ENCODE measurements around the gene SCAPER.
"Not testable (repeated sequence)": the region's sequence is repeated elsewhere in the genome, so short reads cannot be mapped to it uniquely, and the experiment has no call there.

SCAPER gene

DNA sequence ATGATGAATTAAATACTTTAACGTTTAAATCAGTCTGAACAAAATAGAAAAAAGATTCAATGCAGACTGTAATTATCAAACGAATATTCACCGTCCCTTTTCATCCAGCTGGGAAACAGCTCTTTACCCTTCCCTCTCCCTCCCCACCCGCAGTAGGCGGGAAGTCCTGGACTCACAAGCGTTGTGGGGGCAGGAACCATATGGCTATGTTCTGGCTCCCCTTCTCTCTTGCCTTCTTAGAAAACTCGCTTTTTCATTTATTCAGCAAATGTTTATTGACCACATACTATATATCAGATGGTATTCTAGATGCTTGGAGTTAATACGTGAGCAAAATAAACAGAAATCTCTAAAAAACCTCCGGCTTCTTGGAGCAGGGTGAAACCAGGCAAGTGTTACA is 715 bp upstream of the SCAPER start:
- no peak for DNase-seq (ENCODE audit: low read depth, low spot score)

GRCh38 chr15:76904461-76905012 is 603 bp downstream of the SCAPER start:
- no peak for DNase-seq (ENCODE audit: low read depth, low spot score)

DNA sequence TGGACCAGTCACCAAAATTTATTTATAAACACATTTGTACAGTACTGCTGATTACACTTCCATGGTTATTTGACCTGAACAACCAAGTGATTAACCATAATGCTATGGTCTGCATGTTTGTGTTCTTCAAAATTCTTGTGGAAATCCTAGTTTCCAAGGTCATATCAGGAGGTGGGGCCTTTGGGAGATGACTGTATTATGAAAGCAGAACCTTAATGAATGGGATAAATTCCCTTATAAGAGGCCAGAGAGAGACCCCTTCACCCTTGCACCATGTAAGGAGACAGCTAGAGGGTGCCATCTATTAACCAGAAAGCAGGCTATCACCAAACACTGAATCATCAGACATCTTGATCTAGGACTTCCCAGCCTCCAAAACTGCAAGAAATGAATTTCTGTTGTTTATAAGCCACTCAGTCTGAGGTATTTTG is 1.9 kb downstream of the SCAPER start:
- no peak for DNase-seq (ENCODE audit: low read depth, low spot score)

DNA sequence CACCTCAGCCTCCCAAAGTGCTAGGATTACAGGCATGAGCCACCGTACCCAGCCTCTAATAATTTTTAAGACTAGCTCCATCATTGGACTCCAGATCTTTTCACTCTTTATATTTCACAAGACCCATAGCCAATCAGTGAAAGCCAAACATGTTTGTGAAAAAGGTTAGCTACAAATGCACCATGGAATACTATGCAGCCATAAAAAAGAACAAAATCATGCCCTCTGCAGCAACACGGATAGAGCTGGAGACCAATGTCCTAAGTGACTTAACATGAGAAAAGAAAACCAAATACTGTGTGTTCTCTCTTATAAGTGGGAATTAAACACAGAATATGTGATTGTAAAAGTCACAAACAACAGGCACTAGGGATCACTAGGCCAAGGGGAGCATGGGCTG is 3.2 kb downstream of the SCAPER start:
- no peak for DNase-seq (ENCODE audit: low read depth, low spot score)

- DNase-seq (ENCODE audit: low read depth, low spot score), result not testable (repeated sequence)
Observed at GRCh38 chr15:76899931-76900310, 5.2 kb downstream of the SCAPER start.

DNA sequence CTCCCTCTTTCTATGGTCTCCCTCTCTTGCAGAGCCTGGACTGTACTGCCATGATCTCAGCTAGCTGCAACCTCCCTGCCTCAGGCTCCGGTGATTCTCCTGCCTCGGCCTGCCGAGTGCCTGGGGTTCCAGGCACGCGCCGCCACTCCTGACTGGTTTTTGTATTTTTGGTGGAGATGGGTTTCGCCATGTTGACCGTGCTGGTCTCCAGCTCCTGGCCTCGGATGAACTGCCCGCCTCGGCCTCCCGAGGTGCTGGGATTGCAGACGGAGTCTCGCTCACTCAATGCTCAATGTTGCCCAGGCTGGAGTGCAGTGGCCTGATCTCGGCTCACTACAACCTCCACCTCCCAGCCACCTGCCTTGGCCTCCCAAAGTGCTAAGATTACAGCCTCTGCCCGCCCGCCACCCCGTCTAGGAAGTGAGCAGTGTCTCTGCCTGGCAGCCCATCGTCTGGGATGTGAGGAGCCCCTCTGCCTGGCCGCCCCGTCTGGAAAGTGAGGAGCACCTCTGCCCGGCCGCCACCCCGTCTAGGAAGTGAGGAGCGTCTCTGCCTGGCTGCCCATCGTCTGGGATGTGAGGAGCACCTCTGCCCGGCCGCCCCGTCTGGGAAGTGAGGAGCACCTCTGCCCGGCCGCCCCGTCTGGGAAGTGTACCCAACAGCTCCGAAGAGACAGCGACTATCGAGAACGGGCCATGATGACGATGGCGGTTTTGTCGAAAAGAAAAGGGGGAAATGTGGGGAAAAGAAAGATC is 5.8 kb downstream of the SCAPER start:
- not testable (repeated sequence) for DNase-seq (ENCODE audit: low read depth, low spot score)

DNA sequence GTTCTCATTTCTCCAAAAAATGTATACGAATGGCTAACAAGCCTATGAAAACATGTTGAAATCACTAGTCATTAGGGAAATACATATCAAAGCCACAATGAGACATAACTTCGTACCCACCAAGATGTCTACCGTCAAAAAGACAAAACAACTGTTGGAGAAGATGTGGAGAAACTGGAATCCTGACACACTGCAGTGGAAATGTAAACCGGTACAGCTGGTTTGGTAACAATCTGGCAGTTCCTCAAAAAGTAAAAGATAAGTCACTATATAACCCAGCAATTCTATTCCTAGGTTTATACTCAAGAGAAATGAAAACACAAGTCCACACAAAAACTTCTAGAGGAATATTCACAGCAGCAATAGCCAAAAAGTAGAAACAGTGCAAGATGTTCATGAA is 7.0 kb downstream of the SCAPER start:
- DNase-seq (ENCODE audit: low read depth, low spot score), result no peak

DNA sequence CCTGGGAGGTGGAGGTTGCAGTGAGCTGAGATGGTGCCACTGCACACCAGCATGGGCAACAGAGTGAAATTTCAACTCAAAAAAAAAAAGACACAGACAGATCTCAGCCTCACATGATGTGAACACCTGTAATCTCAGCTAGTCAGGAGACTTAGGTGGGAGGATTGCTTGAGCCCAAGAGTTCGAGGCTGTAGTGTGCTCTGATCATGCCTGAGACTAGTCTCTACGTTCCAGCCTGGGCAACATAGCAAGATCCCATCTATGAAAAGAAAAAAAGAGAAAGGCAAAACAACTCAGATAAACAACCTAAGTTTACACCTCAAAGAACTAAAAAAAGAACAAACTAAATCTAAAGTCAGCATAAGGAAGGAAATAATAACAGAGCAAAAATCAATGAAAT is 11.0 kb downstream of the SCAPER start:
- no peak for DNase-seq (ENCODE audit: low read depth, low spot score)

DNA sequence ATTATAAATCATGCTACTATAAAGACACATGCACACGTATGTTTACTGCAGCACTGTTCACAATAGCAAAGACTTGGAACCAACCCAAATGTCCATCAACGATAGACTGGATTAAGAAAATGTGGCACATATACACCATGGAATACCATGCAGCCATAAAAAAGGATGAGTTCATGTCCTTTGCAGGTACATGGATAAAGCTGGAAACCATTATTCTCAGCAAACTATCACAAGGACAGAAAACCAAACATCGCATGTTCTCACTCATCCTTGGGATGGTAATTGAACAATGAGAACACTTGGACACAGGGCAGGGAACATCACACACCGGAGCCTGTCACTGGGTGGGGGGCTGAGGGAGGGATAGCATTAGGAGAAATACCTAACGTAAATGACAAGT is 12.3 kb downstream of the SCAPER start:
- not testable (repeated sequence) for DNase-seq (ENCODE audit: low read depth, low spot score)

GRCh38 chr15:76887280-76888141 is 17.6 kb downstream of the SCAPER start:
- not testable (repeated sequence) for DNase-seq (ENCODE audit: low read depth, low spot score)

GRCh38 chr15:76885212-76885611 is 19.9 kb downstream of the SCAPER start:
- DNase-seq (ENCODE audit: low read depth, low spot score), result no peak

DNA sequence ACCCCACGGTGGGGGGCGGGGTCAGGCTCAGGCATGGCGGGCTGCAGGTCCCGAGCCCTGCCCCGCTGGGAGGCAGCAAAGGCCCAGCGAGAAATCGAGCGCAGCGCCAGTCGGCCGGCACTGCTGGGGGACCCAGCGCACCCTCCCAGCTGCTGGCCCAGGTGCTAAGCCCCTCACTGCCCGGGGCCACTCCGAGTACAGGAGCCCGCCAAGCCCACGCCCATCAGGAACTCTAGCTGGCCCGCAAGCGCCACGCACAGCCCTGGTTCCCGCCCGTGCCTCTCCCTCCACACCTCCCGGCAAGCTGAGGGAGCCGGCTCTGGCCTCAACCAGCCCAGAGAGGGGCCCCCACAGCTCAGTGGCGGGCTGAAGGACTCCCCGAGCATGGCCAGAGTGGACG is 29.2 kb downstream of the SCAPER start:
- no peak for DNase-seq (ENCODE audit: low read depth, low spot score)

DNA sequence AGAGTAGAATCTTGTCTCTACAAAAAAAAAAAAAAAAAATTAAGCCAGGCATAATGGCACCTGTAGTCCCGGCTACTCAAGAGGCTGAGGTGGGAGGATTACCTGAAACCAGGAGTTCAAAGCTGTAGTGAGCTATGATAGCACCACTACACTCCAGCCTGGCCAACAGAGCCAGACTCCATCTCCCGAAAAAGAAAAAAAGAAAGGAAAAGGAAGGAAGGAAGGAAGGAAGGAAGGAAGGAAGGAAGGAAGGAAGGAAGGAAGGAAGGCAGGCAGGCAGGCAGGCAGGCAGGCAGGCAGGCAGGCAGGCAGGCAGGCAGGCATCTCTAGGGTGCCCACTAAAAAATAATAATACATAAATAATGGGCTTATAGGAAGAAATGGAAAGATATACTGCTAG is 32.1 kb downstream of the SCAPER start:
- DNase-seq (ENCODE audit: low read depth, low spot score), result not testable (repeated sequence)

GRCh38 chr15:76871930-76872329 is 33.2 kb downstream of the SCAPER start:
- DNase-seq (ENCODE audit: low read depth, low spot score), result no peak

- no peak for DNase-seq (ENCODE audit: low read depth, low spot score)
Observed at GRCh38 chr15:76868740-76869139, 36.4 kb downstream of the SCAPER start.

- DNase-seq (ENCODE audit: low read depth, low spot score), result no peak
Observed at GRCh38 chr15:76866716-76867321, 38.3 kb downstream of the SCAPER start.

DNA sequence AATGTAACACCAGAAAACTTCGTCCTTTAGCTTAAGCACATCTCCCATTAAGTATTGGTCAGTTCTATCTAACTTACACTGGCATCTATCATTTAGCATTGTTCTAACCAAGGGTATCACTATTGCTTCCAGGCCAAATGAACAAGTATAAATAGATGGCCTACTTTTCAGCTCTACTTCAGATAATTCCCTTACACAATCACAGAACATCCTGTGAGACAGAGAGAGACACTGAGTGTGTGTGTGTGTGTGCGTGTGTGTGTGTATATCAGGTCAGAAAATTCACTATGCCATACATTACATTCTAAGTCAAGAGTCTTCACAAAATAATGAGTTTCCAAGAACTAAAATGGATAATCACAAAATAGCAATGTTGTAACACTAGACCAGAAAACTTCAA is 39.1 kb downstream of the SCAPER start:
- DNase-seq (ENCODE audit: low read depth, low spot score), result no peak

DNA sequence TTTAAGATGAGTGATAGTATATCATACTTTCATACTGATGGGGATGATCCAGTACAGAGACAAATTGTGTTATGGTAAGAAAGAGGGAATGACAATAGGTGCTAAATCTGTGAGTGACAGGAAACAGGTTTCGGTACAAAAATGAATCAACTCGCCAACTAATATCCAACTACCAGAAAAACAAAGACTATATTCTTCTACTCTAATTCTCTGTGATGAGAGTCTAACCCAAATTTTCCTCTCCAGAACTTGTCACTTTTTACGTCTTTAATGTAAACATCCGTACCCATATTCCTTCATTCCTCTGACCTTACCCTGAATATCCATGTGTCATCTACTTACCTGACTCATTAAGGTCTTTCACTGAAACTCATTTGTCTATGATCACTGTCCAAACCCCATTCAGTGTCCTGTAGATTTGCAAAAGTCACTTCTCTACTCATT is 39.6 kb downstream of the SCAPER start:
- no peak for DNase-seq (ENCODE audit: low read depth, low spot score)

DNA sequence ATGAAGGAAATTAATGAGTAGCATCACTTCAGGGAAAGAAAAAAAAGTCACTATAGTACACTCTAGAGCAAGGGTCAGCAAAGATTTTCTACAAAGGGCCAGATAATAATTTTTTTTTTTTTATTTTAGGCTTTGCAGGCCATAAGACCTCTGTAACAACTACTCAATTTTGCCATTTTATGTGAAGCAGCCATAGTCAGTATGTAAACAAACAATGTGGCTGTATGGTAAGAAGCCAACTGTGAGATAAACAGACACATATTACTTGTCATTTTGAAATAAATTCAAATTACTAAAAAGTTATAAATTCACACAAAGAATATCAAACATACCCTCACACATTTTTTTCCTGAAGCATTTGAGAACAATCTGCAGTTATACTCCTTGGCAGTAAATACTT is 40.6 kb downstream of the SCAPER start:
- no peak for DNase-seq (ENCODE audit: low read depth, low spot score)

- DNase-seq (ENCODE audit: low read depth, low spot score), result no peak
Observed at GRCh38 chr15:76863693-76864092, 41.4 kb downstream of the SCAPER start.

DNA sequence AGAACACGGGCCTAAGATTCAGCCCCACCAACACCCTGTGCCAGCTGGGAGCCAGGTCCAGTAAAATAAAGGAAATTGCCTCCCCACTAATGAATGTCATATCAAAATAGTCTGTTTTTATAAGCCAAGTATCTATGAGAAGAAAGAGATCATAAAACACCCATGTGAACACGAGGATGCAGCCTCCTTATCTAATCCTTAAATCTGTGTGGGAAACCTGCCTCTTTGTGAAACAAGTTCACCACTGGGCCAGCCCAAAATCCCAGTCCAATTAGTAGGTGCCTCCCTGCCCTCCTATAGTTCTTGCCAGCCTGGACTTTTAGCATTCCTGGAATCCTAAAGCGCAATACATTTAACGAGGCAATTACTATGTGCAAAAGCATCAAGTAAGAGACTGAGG is 42.0 kb downstream of the SCAPER start:
- DNase-seq (ENCODE audit: low read depth, low spot score), result no peak

DNA sequence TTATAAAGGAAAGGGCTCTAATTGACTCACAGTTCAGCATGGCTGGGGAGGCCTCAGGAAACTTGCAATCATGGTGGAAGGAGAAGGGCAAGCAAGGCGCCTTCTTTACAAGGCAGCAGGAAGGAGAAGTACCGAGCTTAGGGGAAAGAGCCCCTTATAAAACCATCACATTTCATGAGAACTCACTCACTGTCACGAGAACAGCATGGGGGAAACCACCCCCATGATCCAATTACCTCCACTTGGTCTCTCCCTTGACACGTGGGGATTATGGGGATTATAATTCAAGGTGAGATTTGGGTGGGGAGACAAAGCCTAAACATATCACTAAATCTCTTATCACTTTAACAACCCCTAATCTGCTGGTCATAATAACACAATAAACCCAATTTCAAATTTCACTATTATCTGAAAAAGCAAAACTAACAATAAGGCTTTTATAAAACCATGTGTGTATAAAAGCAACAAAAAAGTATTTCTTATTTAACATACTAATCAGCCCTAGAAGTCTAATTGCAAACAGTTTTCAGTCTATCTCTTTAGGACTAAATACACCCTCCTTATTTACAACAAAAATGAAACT is 43.2 kb downstream of the SCAPER start:
- DNase-seq (ENCODE audit: low read depth, low spot score), result no peak
